HepG2 (cell line): ENCODE measurements around the gene IL1A. TPM values are rescaled to one million over a fixed set of nuclear protein-coding genes. Genes with fewer than 3 reads are reported as not detected.

ENCODE experiments used
- BRCA1 ChIP-seq: sonication (generic); formaldehyde crosslinking; IDR thresholded peaks from 2 replicates; pipeline ENCODE4 v1.4.0; 2020; ENCODE audit warnings: missing genetic modification reagents
- EP300 ChIP-seq, 3 experiments: sonication (generic) in 1 of 3; formaldehyde crosslinking in 1 of 3; IDR thresholded peaks; 2 replicates each; pipeline versions ENCODE4 v1.5.1 to v1.6.1; 2011 to 2020; ENCODE audit warnings: low read depth in 2 of 3, low read length in 2 of 3, borderline replicate concordance in 1 of 3, improper control_type of control experiment in 1 of 3, mild to moderate bottlenecking in 1 of 3, missing genetic modification reagents in 1 of 3, moderate library complexity in 1 of 3
- HMGXB3 ChIP-seq: sonication (generic); formaldehyde crosslinking; IDR thresholded peaks from 2 replicates; pipeline ENCODE4 v1.4.0; 2020; ENCODE audit warnings: missing genetic modification reagents, borderline replicate concordance
- HOXA7 ChIP-seq: sonication (generic); formaldehyde crosslinking; IDR thresholded peaks from 2 replicates; pipeline ENCODE4 v1.8.1; 2022; ENCODE audit warnings: mild to moderate bottlenecking, missing genetic modification reagents, moderate library complexity
- NFIC ChIP-seq: IDR thresholded peaks from 2 replicates; pipeline ENCODE4 v1.6.1; 2012; ENCODE audit warnings: mild to moderate bottlenecking, low read length, inconsistent platforms
- SMYD3 ChIP-seq: sonication (generic); formaldehyde crosslinking; IDR thresholded peaks from 2 replicates; pipeline ENCODE4 v1.8.1; 2023; ENCODE audit warnings: mild to moderate bottlenecking, missing genetic modification reagents
- TEAD3 ChIP-seq: optimal IDR thresholded peaks from 2 replicates; pipeline ENCODE3; 2016; ENCODE audit warnings: borderline replicate concordance
- TFDP2 ChIP-seq: sonication (generic); formaldehyde crosslinking; IDR thresholded peaks from 2 replicates; pipeline ENCODE4 v1.4.0; 2020; ENCODE audit warnings: missing genetic modification reagents
- ZBTB2 ChIP-seq: sonication (generic); formaldehyde crosslinking; IDR thresholded peaks from 2 replicates; pipeline ENCODE4 v1.8.0; 2022; ENCODE audit warnings: low read depth, missing genetic modification reagents
- ZFP37 ChIP-seq: sonication (generic); formaldehyde crosslinking; IDR thresholded peaks from 2 replicates; pipeline ENCODE4 v1.4.0; 2020; ENCODE audit warnings: missing genetic modification reagents, borderline replicate concordance
- ZMYM4 ChIP-seq: sonication (generic); formaldehyde crosslinking; IDR thresholded peaks from 2 replicates; pipeline ENCODE4 v1.8.1; 2023; ENCODE audit warnings: mild to moderate bottlenecking, missing genetic modification reagents
- ZNF468 ChIP-seq: sonication (generic); formaldehyde crosslinking; IDR thresholded peaks from 2 replicates; pipeline ENCODE4 v1.8.0; 2022; ENCODE audit warnings: mild to moderate bottlenecking, moderate library complexity, missing genetic modification reagents
- ZNF792 ChIP-seq: IDR thresholded peaks from 2 replicates; pipeline ENCODE4 v1.6.1; 2016
- polyA plus RNA-seq, 8 experiments: library from polyadenylated mRNA; depleted of rRNA in 3 of 8; stranded (reverse) in 7 of 8; unstranded in 1 of 8; fragments of >200 nt; fragmentation: Illumina TruSeq in 4 of 8; extraction: Trizol in 4 of 8; gene quantifications; 2 replicates each; pipeline versions ENCODE4 v1.2.1 to v1.2.3, GENCODE V29; 2011 to 2016; ENCODE audit warnings: low read depth in 4 of 8, missing spikeins in 1 of 8, mixed read lengths in 1 of 8; ENCODE audit not compliant: insufficient read depth in 1 of 8
- total RNA-seq, 5 experiments: library from RNA; depleted of rRNA; stranded (reverse); fragments of >200 nt; fragmentation: Illumina TruSeq; extraction: Trizol; gene quantifications; 2 replicates each; pipeline ENCODE4 v1.2.3, GENCODE V29; 2016; ENCODE audit warnings: low read depth in 1 of 5

Gene IL1A
- total and polyA plus RNA-seq, 2 of the 13 experiments (the other 11 are each of a cell fraction or from before 2014, with no cell fraction given) = not detected

- TF ChIP-seq ZBTB2 (CRISPR knock-in tag) (no peak), BRCA1 (CRISPR knock-in tag) (no peak), ZNF468 (no peak), EP300 (IDR thresholded peaks at IDR 0.05; ENCODE audit: low read depth in 2 of 2, low read length in 2 of 2) (no peak), EP300 (CRISPR knock-in tag; IDR thresholded peaks at IDR 0.05; ENCODE audit: borderline replicate concordance) (no peak), ZMYM4 (CRISPR knock-in tag) (no peak), TEAD3 (no peak), SMYD3 (CRISPR knock-in tag) (no peak), HOXA7 (no peak), ZNF792 (CRISPR knock-in tag) (no peak), NFIC (no peak), ZFP37 (CRISPR knock-in tag) (no peak), TFDP2 (CRISPR knock-in tag) (no peak), HMGXB3 (CRISPR knock-in tag) (no peak)
Observed at GRCh38 chr2:112791693-112792230, 7.5 kb upstream of the IL1A start (continued).
